ENCODE data around the gene PAFAH1B1. TPM values are rescaled to one million over a fixed set of nuclear protein-coding genes. Genes with fewer than 3 reads are reported as not detected.

Gene PAFAH1B1
- total and polyA plus RNA-seq, 10 of the 15 experiments (the other 5 are each of a cell fraction or from before 2014, with no cell fraction given): 28.9 to 107 (median 49.1) TPM

DNA sequence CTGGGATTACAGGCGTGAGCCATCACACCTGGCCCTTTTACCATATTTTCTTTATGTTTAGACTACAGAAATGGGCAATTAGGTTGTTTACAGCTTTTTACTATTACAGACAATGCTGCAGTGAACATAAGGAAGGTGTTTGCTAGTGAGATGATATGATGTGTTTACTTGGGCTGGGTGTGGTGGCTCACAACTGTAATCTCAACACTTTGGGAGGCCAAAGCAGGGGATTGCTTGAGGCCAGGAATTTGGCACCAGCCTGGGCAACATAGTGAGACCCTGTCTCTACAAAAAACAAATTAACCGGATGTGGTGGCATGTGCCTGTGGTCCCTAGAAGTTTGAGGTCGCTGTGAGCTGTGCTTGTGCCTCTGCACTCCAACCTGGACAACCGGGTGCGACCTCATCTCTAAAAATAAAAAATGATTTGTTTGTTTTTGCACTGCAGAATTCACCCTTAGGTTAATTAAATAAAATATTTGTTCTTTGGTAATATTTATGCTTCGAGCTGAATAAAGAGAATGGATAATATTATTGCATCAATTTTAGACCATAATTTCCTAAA, 15.0 kb downstream of the PAFAH1B1 start:
- no peak for ATAC-seq
- Histone ChIP-seq H3K4me2 (ENCODE audit: control insufficient read depth, insufficient read depth) (no peak overlapping the region), H4K20me1 (ENCODE audit: control insufficient read depth, insufficient read depth) (no peaks in the 10 kb centered on the region; the same call in 1 of the 2 replicates), H3K36me3 (ENCODE audit: control insufficient read depth in 2 of 2, insufficient read depth in 2 of 2, low read length in 1 of 2) (peaks cover 6 to 9% of the 10 kb centered on the region in 2 experiments), H3K27me3 (replicated peaks in 1 of 2; ENCODE audit: control insufficient read depth in 2 of 2, insufficient read depth in 2 of 2, low read length in 1 of 2) (no peaks in the 10 kb centered on the region), H3K4me3 (no peak overlapping the region), H2AFZ (ENCODE audit: control insufficient read depth, low read depth, low read length) (no peak overlapping the region), H3K9me3 (replicated peaks; ENCODE audit: control insufficient read depth, insufficient read depth, low read length) (no peaks in the 10 kb centered on the region), H3K4me1 (ENCODE audit: control insufficient read depth, insufficient read depth, low read length) (no peaks in the 10 kb centered on the region), H3K79me2 (ENCODE audit: control insufficient read depth, insufficient read depth, low read length) (peaks cover 90% of the 10 kb centered on the region), H3K9ac (ENCODE audit: control insufficient read depth, insufficient read depth, low read length) (no peak overlapping the region), H3K27ac (ENCODE audit: control insufficient read depth, insufficient read depth) (no peak overlapping the region)
- TF ChIP-seq, protein P1, sequence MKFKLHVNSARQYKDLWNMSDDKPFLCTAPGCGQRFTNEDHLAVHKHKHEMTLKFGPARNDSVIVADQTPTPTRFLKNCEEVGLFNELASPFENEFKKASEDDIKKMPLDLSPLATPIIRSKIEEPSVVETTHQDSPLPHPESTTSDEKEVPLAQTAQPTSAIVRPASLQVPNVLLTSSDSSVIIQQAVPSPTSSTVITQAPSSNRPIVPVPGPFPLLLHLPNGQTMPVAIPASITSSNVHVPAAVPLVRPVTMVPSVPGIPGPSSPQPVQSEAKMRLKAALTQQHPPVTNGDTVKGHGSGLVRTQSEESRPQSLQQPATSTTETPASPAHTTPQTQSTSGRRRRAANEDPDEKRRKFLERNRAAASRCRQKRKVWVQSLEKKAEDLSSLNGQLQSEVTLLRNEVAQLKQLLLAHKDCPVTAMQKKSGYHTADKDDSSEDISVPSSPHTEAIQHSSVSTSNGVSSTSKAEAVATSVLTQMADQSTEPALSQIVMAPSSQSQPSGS (IDR thresholded peaks at IDR 0.05; ENCODE audit: low read length): no peak
- TF ChIP-seq, protein P2, sequence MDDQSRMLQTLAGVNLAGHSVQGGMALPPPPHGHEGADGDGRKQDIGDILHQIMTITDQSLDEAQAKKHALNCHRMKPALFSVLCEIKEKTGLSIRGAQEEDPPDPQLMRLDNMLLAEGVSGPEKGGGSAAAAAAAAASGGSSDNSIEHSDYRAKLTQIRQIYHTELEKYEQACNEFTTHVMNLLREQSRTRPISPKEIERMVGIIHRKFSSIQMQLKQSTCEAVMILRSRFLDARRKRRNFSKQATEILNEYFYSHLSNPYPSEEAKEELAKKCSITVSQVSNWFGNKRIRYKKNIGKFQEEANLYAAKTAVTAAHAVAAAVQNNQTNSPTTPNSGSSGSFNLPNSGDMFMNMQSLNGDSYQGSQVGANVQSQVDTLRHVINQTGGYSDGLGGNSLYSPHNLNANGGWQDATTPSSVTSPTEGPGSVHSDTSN (IDR thresholded peaks at IDR 0.05; ENCODE audit: insufficient replicate concordance, low read depth, low read length): no peak
- intact Hi-C loops (cut with micrococcal nuclease; ENCODE audit: unreplicated experiment): no loop called here
- 49% methylated on average over 6 of the region's 6 CpGs for WGBS (ENCODE audit: insufficient coverage, insufficient replicate concordance, low lambda C conversion rate, missing lambda C conversion rate)
- CTCF ChIA-PET: interaction anchor here (1.0 kb wide), 2 partner anchors 10 to 226 kb away, joined by 3 read pairs; no protein-coding TSS in a partner anchor
- no peak for DNase-seq (ENCODE audit: low read depth, low spot score)
- RAD21 ChIA-PET (ENCODE audit: unreplicated experiment): no interaction called here
- in situ Hi-C loops (cut with MboI): no loop called here
- POLR2A ChIA-PET: interaction anchor here (0.6 kb wide), 1 partner anchor 32 kb away, joined by 3 read pairs; no protein-coding TSS in a partner anchor
- FAIRE-seq: no peak
- SMC1A ChIA-PET (ENCODE audit: uncharacterized antibody, unreplicated experiment): interaction anchor here (0.9 kb wide), 2 partner anchors 9 to 12 kb away, joined by 3 to 4 read pairs; no protein-coding TSS in a partner anchor
- no TSS peak for BruUV-seq (replicated peaks)

DNA sequence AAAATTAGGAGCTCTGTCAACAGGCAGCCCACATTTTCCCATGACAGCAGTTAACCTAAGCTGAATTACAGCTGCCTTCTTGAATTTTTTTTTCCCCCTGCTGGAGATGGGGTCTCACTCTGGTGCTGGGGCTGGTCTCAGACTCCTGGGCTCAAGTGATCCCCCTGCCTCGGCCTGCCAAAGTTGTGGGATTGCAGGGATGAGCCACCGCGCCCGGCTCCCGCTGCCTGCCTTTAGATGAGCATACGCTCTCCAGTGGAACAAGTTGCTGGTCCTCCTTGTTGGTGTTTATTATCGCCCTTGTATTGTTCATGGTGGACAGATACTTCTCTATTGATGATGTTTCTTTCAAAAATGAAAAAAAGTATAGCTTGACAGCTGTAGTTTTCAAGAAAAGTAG, 15.6 kb downstream of the PAFAH1B1 start:
- DNase-seq (ENCODE audit: low read depth, low spot score) (no peak), ATAC-seq (no peak), FAIRE-seq (no peak)
- POLR2A ChIA-PET: interaction anchor here (0.6 kb wide), 1 partner anchor 31 kb away, joined by 3 read pairs; no protein-coding TSS in a partner anchor
- no TSS peak for BruUV-seq (replicated peaks)
- Histone ChIP-seq H3K9ac (ENCODE audit: control insufficient read depth, insufficient read depth, low read length) (no peak overlapping the region), H3K27me3 (replicated peaks in 1 of 2; ENCODE audit: control insufficient read depth in 2 of 2, insufficient read depth in 2 of 2, low read length in 1 of 2) (no peaks in the 10 kb centered on the region), H3K4me1 (ENCODE audit: control insufficient read depth, insufficient read depth, low read length) (no peaks in the 10 kb centered on the region), H3K9me3 (replicated peaks; ENCODE audit: control insufficient read depth, insufficient read depth, low read length) (no peaks in the 10 kb centered on the region), H3K36me3 (ENCODE audit: control insufficient read depth in 2 of 2, insufficient read depth in 2 of 2, low read length in 1 of 2) (peaks cover 9% of the 10 kb centered on the region in 2 experiments), H3K79me2 (ENCODE audit: control insufficient read depth, insufficient read depth, low read length) (peaks cover 90% of the 10 kb centered on the region), H3K4me3 (no peak overlapping the region), H3K4me2 (ENCODE audit: control insufficient read depth, insufficient read depth) (no peak overlapping the region), H4K20me1 (ENCODE audit: control insufficient read depth, insufficient read depth) (no peaks in the 10 kb centered on the region; the same call in 1 of the 2 replicates), H3K27ac (ENCODE audit: control insufficient read depth, insufficient read depth) (no peak overlapping the region), H2AFZ (ENCODE audit: control insufficient read depth, low read depth, low read length) (no peak overlapping the region)
- SMC1A ChIA-PET (ENCODE audit: uncharacterized antibody, unreplicated experiment): interaction anchor here (0.9 kb wide), 2 partner anchors 9 to 11 kb away, joined by 3 to 4 read pairs; no protein-coding TSS in a partner anchor
- RAD21 ChIA-PET (ENCODE audit: unreplicated experiment): no interaction called here
- intact Hi-C loops (cut with micrococcal nuclease; ENCODE audit: unreplicated experiment): no loop called here
- WGBS (ENCODE audit: insufficient coverage, insufficient replicate concordance, low lambda C conversion rate, missing lambda C conversion rate): 100% methylated on average over 7 of the region's 7 CpGs
- CTCF ChIA-PET: interaction anchor here (1.0 kb wide), 1 partner anchor 227 kb away, joined by 3 read pairs; no protein-coding TSS in a partner anchor
- in situ Hi-C loops (cut with MboI): no loop called here
- no peak for TF ChIP-seq NR2C1 (IDR thresholded peaks at IDR 0.05)
- no peak for TF ChIP-seq NFXL1 (IDR thresholded peaks at IDR 0.05; ENCODE audit: borderline replicate concordance)
- TF ChIP-seq NFYB (IDR thresholded peaks at IDR 0.05; ENCODE audit: insufficient read depth, low read depth, low read length): no peak
- no peak for TF ChIP-seq MYB (IDR thresholded peaks at IDR 0.05; ENCODE audit: borderline replicate concordance, low read depth, low read length)
- TF ChIP-seq, protein P3, sequence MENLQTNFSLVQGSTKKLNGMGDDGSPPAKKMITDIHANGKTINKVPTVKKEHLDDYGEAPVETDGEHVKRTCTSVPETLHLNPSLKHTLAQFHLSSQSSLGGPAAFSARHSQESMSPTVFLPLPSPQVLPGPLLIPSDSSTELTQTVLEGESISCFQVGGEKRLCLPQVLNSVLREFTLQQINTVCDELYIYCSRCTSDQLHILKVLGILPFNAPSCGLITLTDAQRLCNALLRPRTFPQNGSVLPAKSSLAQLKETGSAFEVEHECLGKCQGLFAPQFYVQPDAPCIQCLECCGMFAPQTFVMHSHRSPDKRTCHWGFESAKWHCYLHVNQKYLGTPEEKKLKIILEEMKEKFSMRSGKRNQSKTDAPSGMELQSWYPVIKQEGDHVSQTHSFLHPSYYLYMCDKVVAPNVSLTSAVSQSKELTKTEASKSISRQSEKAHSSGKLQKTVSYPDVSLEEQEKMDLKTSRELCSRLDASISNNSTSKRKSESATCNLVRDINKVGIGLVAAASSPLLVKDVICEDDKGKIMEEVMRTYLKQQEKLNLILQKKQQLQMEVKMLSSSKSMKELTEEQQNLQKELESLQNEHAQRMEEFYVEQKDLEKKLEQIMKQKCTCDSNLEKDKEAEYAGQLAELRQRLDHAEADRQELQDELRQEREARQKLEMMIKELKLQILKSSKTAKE (IDR thresholded peaks at IDR 0.05; ENCODE audit: low read depth, poor library complexity, severe bottlenecking): no peak
- TF ChIP-seq NFIC (IDR thresholded peaks at IDR 0.05; ENCODE audit: low read depth, low read length): no peak
